A549 (cell line): Measurements from ENCODE around the gene INTS4. TPM values are rescaled to one million over a fixed set of nuclear protein-coding genes. Genes with fewer than 3 reads are reported as not detected.
"Not testable (repeated sequence)": the region's sequence is repeated elsewhere in the genome, so short reads cannot be mapped to it uniquely, and the experiment has no call there.

Source experiments
- ATAC-seq, 2 experiments: fragments of 200-7000 bp in 1 of 2; fragments of >200 bp in 1 of 2; cut with Nextera tagmentation in 1 of 2; cut with Tn5 transposase in 1 of 2; 3 replicates each; pipeline versions ENCODE4 v1.8.0 to v1.9.1; 2018 to 2020; ENCODE audit warnings: mild to moderate bottlenecking in 1 of 2, moderate library complexity in 1 of 2
- CTCF ChIA-PET: fragments of 300-600 bp; sonication (Branson Sonifier 250); formaldehyde crosslinking; extraction: SDS; loops from one replicate; lab custom pipeline; 2021; ENCODE audit warnings: antibody characterized with exemption, inconsistent platforms; lab: Yijun Ruan, JAX
- POLR2A ChIA-PET: fragments of 350-600 bp; formaldehyde crosslinking; extraction: SDS; loops from one replicate; lab custom pipeline; 2021; ENCODE audit warnings: antibody characterized with exemption, inconsistent platforms; lab: Yijun Ruan, JAX
- DNase-seq, 2 experiments: peaks; one replicate each; pipeline versions ENCODE4 v3.0.0 to v3.0.0-alpha.2; 2011 to 2016; ENCODE audit warnings: low read depth in 1 of 2, low spot score in 1 of 2
- FAIRE-seq: peaks from 2 replicates; lab custom pipeline; 2011; peaks lifted over from hg19 to GRCh38; lab: Jason Lieb, UNC
- H3K27ac ChIP-seq, 2 experiments: fragments of >200 bp; sonication (Bioruptor Twin); formaldehyde crosslinking; 3 replicates each; pipeline ENCODE4 v1.5.1; 2016 to 2017
- H3K4me1 ChIP-seq: fragments of >200 bp; sonication (Bioruptor Twin); formaldehyde crosslinking; 3 replicates; pipeline ENCODE4 v1.6.1; 2016
- H3K4me2 ChIP-seq: fragments of >200 bp; sonication (Bioruptor Twin); formaldehyde crosslinking; 3 replicates; pipeline ENCODE4 v1.6.1; 2016
- H3K4me3 ChIP-seq: fragments of >200 bp; sonication (Bioruptor Twin); formaldehyde crosslinking; 3 replicates; pipeline ENCODE4 v1.5.1; 2016
- H3K9me3 ChIP-seq: fragments of >200 bp; sonication (Bioruptor Twin); formaldehyde crosslinking; 3 replicates; pipeline ENCODE4 v1.6.1; 2016
- CBX8 ChIP-seq: fragments of 200-600 bp; sonication (generic); IDR thresholded peaks from 2 replicates; pipeline ENCODE4 v1.6.1; 2016
- EHF ChIP-seq: fragments of 250-450 bp; sonication (Bioruptor Pico); IDR thresholded peaks from 2 replicates; pipeline ENCODE4 v1.5.0; 2020; ENCODE audit warnings: mild to moderate bottlenecking
- EP300 ChIP-seq, 2 experiments: fragments of >200 bp; sonication (Bioruptor Twin); formaldehyde crosslinking; IDR thresholded peaks; 2 replicates in 1 of 2; 3 replicates in 1 of 2; pipeline ENCODE4 v1.6.1; 2016 to 2017
- FOSB ChIP-seq: fragments of 250-450 bp; sonication (Bioruptor Pico); IDR thresholded peaks from 2 replicates; pipeline ENCODE4 v1.5.0; 2020; ENCODE audit warnings: mild to moderate bottlenecking, moderate library complexity
- FOXS1 ChIP-seq: fragments of 250-450 bp; sonication (Bioruptor Pico); IDR thresholded peaks from 2 replicates; pipeline ENCODE4 v1.5.0; 2020; ENCODE audit warnings: mild to moderate bottlenecking, moderate library complexity
- HEYL ChIP-seq: fragments of 250-450 bp; sonication (Bioruptor Pico); IDR thresholded peaks from 2 replicates; pipeline ENCODE4 v1.8.0; 2021; ENCODE audit warnings: mild to moderate bottlenecking, moderate library complexity
- HOXA7 ChIP-seq: fragments of 250-450 bp; sonication (Bioruptor Pico); IDR thresholded peaks from 2 replicates; pipeline ENCODE4 v1.5.0; 2020; ENCODE audit warnings: mild to moderate bottlenecking, moderate library complexity
- HOXB5 ChIP-seq: fragments of 250-450 bp; sonication (Bioruptor Pico); IDR thresholded peaks from 2 replicates; pipeline ENCODE4 v1.5.0; 2020; ENCODE audit warnings: mild to moderate bottlenecking, moderate library complexity
- JUN ChIP-seq, 2 experiments: fragments of >200 bp; sonication (Bioruptor Twin); formaldehyde crosslinking; IDR thresholded peaks; 2 replicates in 1 of 2; 3 replicates in 1 of 2; pipeline ENCODE4 v1.6.1; 2016 to 2017
- KDM1A ChIP-seq: fragments of 200-600 bp; sonication (generic); IDR thresholded peaks from 2 replicates; pipeline ENCODE4 v1.6.1; 2016; ENCODE audit warnings: low read depth, mild to moderate bottlenecking
- NR3C1 ChIP-seq: fragments of >200 bp; sonication (Bioruptor Twin); formaldehyde crosslinking; IDR thresholded peaks from 3 replicates; pipeline ENCODE4 v1.6.1; 2017
- POLR2A ChIP-seq: IDR thresholded peaks from 2 replicates; pipeline ENCODE4 v1.6.1; 2012; ENCODE audit warnings: mild to moderate bottlenecking, low read length
- POLR2AphosphoS2 ChIP-seq: conservative IDR thresholded peaks from 2 replicates; pipeline ENCODE4 v1.6.1; 2012; ENCODE audit warnings: low read length, improper control_type of control experiment, inconsistent platforms
- RFX5 ChIP-seq: fragments of 450-650 bp; IDR thresholded peaks from 2 replicates; pipeline ENCODE4 v1.7.1; 2014; ENCODE audit warnings: antibody characterized with exemption, mild to moderate bottlenecking, moderate library complexity
- RNF2 ChIP-seq: fragments of 200-600 bp; sonication (generic); IDR thresholded peaks from 2 replicates; pipeline ENCODE4 v1.6.1; 2016; ENCODE audit warnings: low read depth, mild to moderate bottlenecking, antibody characterized with exemption, moderate library complexity, borderline replicate concordance
- SREBF2 ChIP-seq: fragments of 450-650 bp; IDR thresholded peaks from 2 replicates; pipeline ENCODE4 v1.6.1; 2014; ENCODE audit warnings: mild to moderate bottlenecking, moderate library complexity
- TFCP2L1 ChIP-seq: fragments of 250-450 bp; sonication (Bioruptor Pico); IDR thresholded peaks from 2 replicates; pipeline ENCODE4 v1.5.0; 2021; ENCODE audit warnings: mild to moderate bottlenecking
- WGBS: methylation state at CpG from one replicate; pipeline ENCODE4 v1.1.6; 2017; ENCODE audit errors: missing lambda C conversion rate; 5-methylcytosine and 5-hydroxymethylcytosine counted together
- polyA plus RNA-seq, 4 experiments: library from polyadenylated mRNA; depleted of rRNA in 3 of 4; stranded (reverse); fragments of >200 nt; fragmentation: RNase III in 1 of 4; extraction: RNeasy Plus Mini Kit Qiagen cat#74134 plus additional on column Dnase treatment in 1 of 4; gene quantifications; 2 replicates in 3 of 4; 3 replicates in 1 of 4; pipeline ENCODE4 v1.2.3, GENCODE V29; 2011 to 2017
- TF ChIP-seq, protein P1 (sequence below): fragments of 250-450 bp; sonication (Bioruptor Pico); IDR thresholded peaks from 2 replicates; pipeline ENCODE4 v1.5.0; 2021; ENCODE audit warnings: mild to moderate bottlenecking, moderate library complexity, borderline replicate concordance
- TF ChIP-seq, protein P2 (sequence below): fragments of >200 bp; sonication (Bioruptor Twin); formaldehyde crosslinking; IDR thresholded peaks from 2 replicates; pipeline ENCODE4 v1.6.1; 2016
- TF ChIP-seq, protein P3 (sequence below): fragments of >200 bp; sonication (Bioruptor Twin); formaldehyde crosslinking; IDR thresholded peaks from 3 replicates; pipeline ENCODE4 v1.5.1; 2016
- TF ChIP-seq, protein P4 (sequence below): fragments of 250-450 bp; sonication (Bioruptor Pico); IDR thresholded peaks from 2 replicates; pipeline ENCODE4 v1.5.0; 2020; ENCODE audit warnings: low read depth, mild to moderate bottlenecking, moderate library complexity
- TF ChIP-seq, protein P5 (sequence below): IDR thresholded peaks from 2 replicates; pipeline ENCODE4 v1.6.1; 2012; ENCODE audit warnings: low read depth, borderline replicate concordance
- TF ChIP-seq, protein P6 (sequence below): fragments of 450-650 bp; IDR thresholded peaks from 2 replicates; pipeline ENCODE4 v1.6.1; 2014; ENCODE audit warnings: antibody characterized with exemption
- TF ChIP-seq, protein P7 (sequence below): IDR thresholded peaks from 2 replicates; pipeline ENCODE4 v1.6.1; 2012

Gene INTS4
- polyA plus RNA-seq, 2 of the 4 experiments (the other 2 are of a cell fraction) = 22.0 to 35.3 TPM

DNA sequence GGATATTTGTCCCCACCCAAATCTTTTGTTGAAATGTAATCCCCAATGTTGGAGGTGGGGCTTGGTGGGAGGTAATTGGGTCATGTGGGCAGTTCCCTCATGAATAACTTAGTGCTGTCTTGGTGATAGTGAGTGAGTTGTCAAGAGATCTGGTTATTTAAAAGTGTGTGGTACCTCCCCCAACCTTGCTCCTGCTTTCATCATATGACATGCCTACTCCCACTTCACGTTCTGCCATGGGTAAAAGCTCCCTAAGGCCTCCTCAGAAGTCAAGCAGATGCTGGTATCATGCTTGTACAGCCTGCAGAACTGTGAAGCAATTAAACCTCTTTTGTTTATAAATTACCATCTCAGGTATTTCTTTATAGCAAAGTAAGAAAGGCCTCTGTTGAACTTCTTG is 143.0 kb downstream of the INTS4 start:
- no peak overlapping the region for H3K4me3 ChIP-seq
- POLR2A ChIA-PET = no interaction called here
- H3K4me2 ChIP-seq = no peak overlapping the region
- TF ChIP-seq, protein P1, sequence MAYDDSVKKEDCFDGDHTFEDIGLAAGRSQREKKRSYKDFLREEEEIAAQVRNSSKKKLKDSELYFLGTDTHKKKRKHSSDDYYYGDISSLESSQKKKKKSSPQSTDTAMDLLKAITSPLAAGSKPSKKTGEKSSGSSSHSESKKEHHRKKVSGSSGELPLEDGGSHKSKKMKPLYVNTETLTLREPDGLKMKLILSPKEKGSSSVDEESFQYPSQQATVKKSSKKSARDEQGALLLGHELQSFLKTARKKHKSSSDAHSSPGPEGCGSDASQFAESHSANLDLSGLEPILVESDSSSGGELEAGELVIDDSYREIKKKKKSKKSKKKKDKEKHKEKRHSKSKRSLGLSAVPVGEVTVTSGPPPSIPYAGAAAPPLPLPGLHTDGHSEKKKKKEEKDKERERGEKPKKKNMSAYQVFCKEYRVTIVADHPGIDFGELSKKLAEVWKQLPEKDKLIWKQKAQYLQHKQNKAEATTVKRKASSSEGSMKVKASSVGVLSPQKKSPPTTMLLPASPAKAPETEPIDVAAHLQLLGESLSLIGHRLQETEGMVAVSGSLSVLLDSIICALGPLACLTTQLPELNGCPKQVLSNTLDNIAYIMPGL (CRISPR knock-in tag) = no peak
- TF ChIP-seq SREBF2 = no peak
- TF ChIP-seq, protein P2, sequence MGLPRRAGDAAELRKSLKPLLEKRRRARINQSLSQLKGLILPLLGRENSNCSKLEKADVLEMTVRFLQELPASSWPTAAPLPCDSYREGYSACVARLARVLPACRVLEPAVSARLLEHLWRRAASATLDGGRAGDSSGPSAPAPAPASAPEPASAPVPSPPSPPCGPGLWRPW = no peak
- TF ChIP-seq HOXA7 (CRISPR knock-in tag) = no peak
- no peak for TF ChIP-seq RFX5
- no peak for TF ChIP-seq CBX8
- no peak for TF ChIP-seq EP300 (IDR thresholded peaks at IDR 0.05)
- TF ChIP-seq, protein P3, sequence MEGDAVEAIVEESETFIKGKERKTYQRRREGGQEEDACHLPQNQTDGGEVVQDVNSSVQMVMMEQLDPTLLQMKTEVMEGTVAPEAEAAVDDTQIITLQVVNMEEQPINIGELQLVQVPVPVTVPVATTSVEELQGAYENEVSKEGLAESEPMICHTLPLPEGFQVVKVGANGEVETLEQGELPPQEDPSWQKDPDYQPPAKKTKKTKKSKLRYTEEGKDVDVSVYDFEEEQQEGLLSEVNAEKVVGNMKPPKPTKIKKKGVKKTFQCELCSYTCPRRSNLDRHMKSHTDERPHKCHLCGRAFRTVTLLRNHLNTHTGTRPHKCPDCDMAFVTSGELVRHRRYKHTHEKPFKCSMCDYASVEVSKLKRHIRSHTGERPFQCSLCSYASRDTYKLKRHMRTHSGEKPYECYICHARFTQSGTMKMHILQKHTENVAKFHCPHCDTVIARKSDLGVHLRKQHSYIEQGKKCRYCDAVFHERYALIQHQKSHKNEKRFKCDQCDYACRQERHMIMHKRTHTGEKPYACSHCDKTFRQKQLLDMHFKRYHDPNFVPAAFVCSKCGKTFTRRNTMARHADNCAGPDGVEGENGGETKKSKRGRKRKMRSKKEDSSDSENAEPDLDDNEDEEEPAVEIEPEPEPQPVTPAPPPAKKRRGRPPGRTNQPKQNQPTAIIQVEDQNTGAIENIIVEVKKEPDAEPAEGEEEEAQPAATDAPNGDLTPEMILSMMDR = no peak
- no peak for TF ChIP-seq POLR2A
- no peak for TF ChIP-seq JUN (IDR thresholded peaks at IDR 0.05)
- TF ChIP-seq TFCP2L1 = no peak
- no peak for TF ChIP-seq EHF (CRISPR knock-in tag)
- no peak for TF ChIP-seq HEYL
- TF ChIP-seq HOXB5 = no peak
- TF ChIP-seq KDM1A = no peak
- no peak for TF ChIP-seq NR3C1
- TF ChIP-seq, protein P4, sequence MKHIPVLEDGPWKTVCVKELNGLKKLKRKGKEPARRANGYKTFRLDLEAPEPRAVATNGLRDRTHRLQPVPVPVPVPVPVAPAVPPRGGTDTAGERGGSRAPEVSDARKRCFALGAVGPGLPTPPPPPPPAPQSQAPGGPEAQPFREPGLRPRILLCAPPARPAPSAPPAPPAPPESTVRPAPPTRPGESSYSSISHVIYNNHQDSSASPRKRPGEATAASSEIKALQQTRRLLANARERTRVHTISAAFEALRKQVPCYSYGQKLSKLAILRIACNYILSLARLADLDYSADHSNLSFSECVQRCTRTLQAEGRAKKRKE = no peak
- no peak for TF ChIP-seq FOSB (CRISPR knock-in tag)
- TF ChIP-seq, all 56 proteins: peak for 0
- no peak for DNase-seq
- 68% methylated on average over 1 of the region's 1 CpG for WGBS
- Histone ChIP-seq H3K4me1 (no peaks in the 10 kb centered on the region), H3K27ac (no peak overlapping the region), H3K9me3 (peaks cover 23% of the 10 kb centered on the region)
- CTCF ChIA-PET = interaction anchor here (0.6 kb wide), 1 partner anchor 194 kb away, joined by 3 read pairs; no protein-coding TSS in a partner anchor
- FAIRE-seq = no peak
- ATAC-seq = no peak

DNA sequence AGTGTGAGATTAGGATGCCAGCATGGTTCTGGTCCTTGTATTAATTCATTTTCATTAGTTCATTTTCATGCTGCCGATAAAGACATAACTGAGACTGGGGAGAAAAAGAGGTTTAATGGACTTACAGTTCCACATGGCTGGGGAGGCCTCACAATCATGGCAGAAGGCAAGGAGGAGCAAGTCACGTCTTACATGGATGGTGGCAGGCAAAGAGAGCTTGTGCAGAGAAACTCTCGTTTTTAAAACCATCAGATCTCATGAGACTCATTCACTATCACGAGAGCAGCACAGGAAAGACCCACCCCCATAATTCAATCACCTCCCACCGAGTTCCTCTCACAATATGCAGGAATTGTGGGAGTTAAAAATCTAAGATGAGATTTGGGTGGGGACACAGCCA is 150.8 kb downstream of the INTS4 start:
- ATAC-seq, H3K4me1 ChIP-seq, H3K27ac ChIP-seq, DNase-seq, H3K4me2 ChIP-seq, FAIRE-seq, H3K4me3 ChIP-seq, H3K9me3 ChIP-seq, CTCF ChIA-PET, POLR2A ChIA-PET: not testable (repeated sequence)
- 67% methylated on average over 5 of the region's 5 CpGs for WGBS

DNA sequence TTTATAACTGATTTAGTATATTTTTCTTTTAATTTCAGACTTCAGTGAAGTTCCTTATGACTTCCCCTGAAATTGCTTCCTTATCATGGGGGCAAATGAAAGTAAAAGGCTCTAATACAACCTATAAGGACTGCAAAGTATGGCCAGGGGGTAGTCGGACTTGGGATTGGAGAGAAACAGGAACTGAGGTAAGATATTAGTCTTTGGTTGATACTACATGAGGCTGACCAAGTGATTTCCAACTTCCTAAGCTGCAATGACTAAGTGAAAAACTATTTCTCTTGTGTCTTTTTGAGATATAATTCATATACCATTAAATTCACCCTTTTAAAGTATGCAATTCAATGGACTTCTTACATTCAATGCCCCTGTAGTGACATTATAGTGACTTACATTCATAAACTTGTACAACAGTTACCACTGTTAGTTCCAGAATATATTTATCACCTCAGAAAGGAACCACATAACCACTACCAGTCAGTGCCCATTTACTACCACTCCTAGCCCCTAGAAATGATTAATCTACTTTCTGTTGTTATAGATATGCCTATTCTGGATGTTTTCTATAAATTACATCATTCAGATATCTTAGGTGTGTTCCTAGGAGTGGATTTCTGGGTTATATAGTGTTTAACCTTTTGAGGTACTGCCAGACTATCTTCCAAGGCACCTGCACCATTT is 151.9 kb downstream of the INTS4 start:
- TF ChIP-seq POLR2AphosphoS2 (no peak), TFCP2L1 (no peak), RNF2 (no peak), HOXB5 (no peak), FOXS1 (CRISPR knock-in tag) (no peak), POLR2A (no peak)
- TF ChIP-seq, protein P5, sequence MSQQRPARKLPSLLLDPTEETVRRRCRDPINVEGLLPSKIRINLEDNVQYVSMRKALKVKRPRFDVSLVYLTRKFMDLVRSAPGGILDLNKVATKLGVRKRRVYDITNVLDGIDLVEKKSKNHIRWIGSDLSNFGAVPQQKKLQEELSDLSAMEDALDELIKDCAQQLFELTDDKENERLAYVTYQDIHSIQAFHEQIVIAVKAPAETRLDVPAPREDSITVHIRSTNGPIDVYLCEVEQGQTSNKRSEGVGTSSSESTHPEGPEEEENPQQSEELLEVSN = no peak
- TF ChIP-seq, protein P6, sequence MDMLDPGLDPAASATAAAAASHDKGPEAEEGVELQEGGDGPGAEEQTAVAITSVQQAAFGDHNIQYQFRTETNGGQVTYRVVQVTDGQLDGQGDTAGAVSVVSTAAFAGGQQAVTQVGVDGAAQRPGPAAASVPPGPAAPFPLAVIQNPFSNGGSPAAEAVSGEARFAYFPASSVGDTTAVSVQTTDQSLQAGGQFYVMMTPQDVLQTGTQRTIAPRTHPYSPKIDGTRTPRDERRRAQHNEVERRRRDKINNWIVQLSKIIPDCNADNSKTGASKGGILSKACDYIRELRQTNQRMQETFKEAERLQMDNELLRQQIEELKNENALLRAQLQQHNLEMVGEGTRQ = no peak
- TF ChIP-seq, protein P7, sequence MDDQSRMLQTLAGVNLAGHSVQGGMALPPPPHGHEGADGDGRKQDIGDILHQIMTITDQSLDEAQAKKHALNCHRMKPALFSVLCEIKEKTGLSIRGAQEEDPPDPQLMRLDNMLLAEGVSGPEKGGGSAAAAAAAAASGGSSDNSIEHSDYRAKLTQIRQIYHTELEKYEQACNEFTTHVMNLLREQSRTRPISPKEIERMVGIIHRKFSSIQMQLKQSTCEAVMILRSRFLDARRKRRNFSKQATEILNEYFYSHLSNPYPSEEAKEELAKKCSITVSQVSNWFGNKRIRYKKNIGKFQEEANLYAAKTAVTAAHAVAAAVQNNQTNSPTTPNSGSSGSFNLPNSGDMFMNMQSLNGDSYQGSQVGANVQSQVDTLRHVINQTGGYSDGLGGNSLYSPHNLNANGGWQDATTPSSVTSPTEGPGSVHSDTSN = no peak
- H3K9me3 ChIP-seq = peaks cover 3% of the 10 kb centered on the region; the same call in 1 of the 3 replicates
- no peak overlapping the region for H3K4me3 ChIP-seq
- peaks cover 4% of the 10 kb centered on the region; the same call in 1 of the 3 replicates for H3K4me1 ChIP-seq
- no peak overlapping the region for H3K4me2 ChIP-seq
- ChIA-PET POLR2A (interaction anchor here (0.5 kb wide), 1 partner anchor 152 kb away, joined by 5 read pairs; the partner anchor contains the start of gene INTS4), CTCF (no interaction called here)
- ATAC-seq (no peak), DNase-seq (no peak), FAIRE-seq (no peak)
- 18% methylated on average over 1 of the region's 1 CpG for WGBS
- H3K27ac ChIP-seq = no peak overlapping the region
